AG09309 (cell line): ENCODE results near the gene RFX4.

Experiments
- DNase-seq: peaks from one replicate; pipeline ENCODE4 v3.0.0-alpha.2; 2010; ENCODE audit warnings: low read depth
- H3K4me3 ChIP-seq: 2 replicates; pipeline ENCODE4 v1.5.1; 2011; ENCODE audit warnings: mild to moderate bottlenecking, low read depth, low read length, moderate library complexity; ENCODE audit not compliant: control insufficient read depth
- CTCF ChIP-seq: IDR thresholded peaks from 2 replicates; pipeline ENCODE4 v1.5.1; 2011; ENCODE audit warnings: mild to moderate bottlenecking, low read depth, low read length, inconsistent platforms; ENCODE audit not compliant: insufficient read depth, control insufficient read depth; ENCODE audit errors: missing control alignments

The RFX4 gene

GRCh38 chr12:106710143-106710893 lies 127.5 kb downstream of the RFX4 start:
- no peak overlapping the region for H3K4me3 ChIP-seq
- no peak for TF ChIP-seq CTCF
- DNase-seq: no peak

- no peak for DNase-seq
- H3K4me3 ChIP-seq: no peak overlapping the region
- no peak for TF ChIP-seq CTCF
These were observed 128.5 kb downstream of the RFX4 start for GRCh38 chr12:106711316-106711715.

- no peak overlapping the region for H3K4me3 ChIP-seq
- DNase-seq: no peak
- TF ChIP-seq CTCF: no peak
These were observed 130.0 kb downstream of the RFX4 start for GRCh38 chr12:106712768-106713167.

GRCh38 chr12:106714926-106715325 lies 132.1 kb downstream of the RFX4 start:
- no peak for DNase-seq
- TF ChIP-seq CTCF: no peak
- H3K4me3 ChIP-seq: no peak overlapping the region

GRCh38 chr12:106715582-106715981 lies 132.8 kb downstream of the RFX4 start:
- no peak overlapping the region for H3K4me3 ChIP-seq
- no peak for DNase-seq
- TF ChIP-seq CTCF: no peak

GRCh38 chr12:106717673-106718072 lies 134.9 kb downstream of the RFX4 start:
- H3K4me3 ChIP-seq: no peak overlapping the region
- DNase-seq: no peak
- no peak for TF ChIP-seq CTCF
